ENCODE measurements around the gene GCDH.

- no peak for TF ChIP-seq CTCF (IDR thresholded peaks at IDR 0.05)
- TF ChIP-seq POLR2AphosphoS5 (IDR thresholded peaks at IDR 0.05; ENCODE audit: low read depth, low read length): no peak
- no peak for TF ChIP-seq REST (IDR thresholded peaks at IDR 0.05; ENCODE audit: insufficient read depth in 1 of 2, low read depth in 2 of 2, low read length in 1 of 2)
- TF ChIP-seq SIN3A (IDR thresholded peaks at IDR 0.05; ENCODE audit: borderline replicate concordance, insufficient read depth, low read depth, low read length): no peak
- no peak for TF ChIP-seq TCF7L2 (IDR thresholded peaks at IDR 0.05; ENCODE audit: low read depth, low read length)
Measured at GRCh38 chr19:12882589-12882988, 8.4 kb upstream of the GCDH start.

Data from Panc1 (cell line).